ENCODE measurements around the gene MSH4.

MSH4 gene

DNA sequence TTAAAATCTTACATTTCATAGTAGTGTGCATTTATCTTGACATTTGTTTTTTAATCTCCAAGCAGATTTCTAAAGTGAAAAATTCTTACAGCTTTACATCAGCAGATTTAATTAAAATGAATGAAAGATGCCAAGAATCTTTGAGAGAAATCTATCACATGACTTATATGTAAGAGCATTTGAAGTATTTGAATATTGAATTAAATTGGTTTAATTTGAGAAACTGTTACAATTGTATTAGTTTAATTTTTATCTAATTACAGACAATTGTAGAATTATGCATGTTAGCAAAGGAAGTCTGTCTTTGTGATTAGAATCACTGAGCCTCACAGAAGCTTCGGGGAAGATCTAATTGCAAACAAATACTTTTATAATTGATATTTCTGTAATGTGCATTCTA, 83.3 kb downstream of the MSH4 start:
- DNase-seq (ENCODE audit: extremely low spot score): no peak
- CTCF ChIA-PET: no interaction called here
- POLR2A ChIA-PET: no interaction called here
- TF ChIP-seq, protein P1, sequence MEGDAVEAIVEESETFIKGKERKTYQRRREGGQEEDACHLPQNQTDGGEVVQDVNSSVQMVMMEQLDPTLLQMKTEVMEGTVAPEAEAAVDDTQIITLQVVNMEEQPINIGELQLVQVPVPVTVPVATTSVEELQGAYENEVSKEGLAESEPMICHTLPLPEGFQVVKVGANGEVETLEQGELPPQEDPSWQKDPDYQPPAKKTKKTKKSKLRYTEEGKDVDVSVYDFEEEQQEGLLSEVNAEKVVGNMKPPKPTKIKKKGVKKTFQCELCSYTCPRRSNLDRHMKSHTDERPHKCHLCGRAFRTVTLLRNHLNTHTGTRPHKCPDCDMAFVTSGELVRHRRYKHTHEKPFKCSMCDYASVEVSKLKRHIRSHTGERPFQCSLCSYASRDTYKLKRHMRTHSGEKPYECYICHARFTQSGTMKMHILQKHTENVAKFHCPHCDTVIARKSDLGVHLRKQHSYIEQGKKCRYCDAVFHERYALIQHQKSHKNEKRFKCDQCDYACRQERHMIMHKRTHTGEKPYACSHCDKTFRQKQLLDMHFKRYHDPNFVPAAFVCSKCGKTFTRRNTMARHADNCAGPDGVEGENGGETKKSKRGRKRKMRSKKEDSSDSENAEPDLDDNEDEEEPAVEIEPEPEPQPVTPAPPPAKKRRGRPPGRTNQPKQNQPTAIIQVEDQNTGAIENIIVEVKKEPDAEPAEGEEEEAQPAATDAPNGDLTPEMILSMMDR (IDR thresholded peaks at IDR 0.05; ENCODE audit: control extremely low read depth, extremely low read depth, low read depth, missing control alignments): no peak

DNA sequence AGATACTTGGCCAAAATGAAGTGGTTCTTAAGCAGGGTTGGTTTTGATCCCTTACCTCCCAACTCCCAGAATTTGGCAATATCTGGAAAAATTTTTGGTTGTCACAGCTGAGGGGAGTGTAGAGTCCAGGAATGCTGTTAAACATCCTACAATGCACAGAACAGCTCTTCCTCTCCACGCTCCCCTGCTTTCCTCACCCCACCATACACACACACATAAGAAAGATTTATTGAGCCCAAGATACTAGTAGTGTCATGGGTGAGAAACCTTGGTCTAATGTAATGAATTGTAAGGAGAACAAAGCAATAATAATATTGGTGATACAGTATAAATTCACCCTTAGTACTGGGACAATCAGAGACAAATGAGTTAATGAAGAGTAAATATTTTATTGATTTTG, 87.8 kb downstream of the MSH4 start:
- DNase-seq (ENCODE audit: extremely low spot score): no peak
- CTCF ChIA-PET: interaction anchor here (1.9 kb wide), 1 partner anchor 24 kb away, joined by 4 read pairs; no protein-coding TSS in a partner anchor

DNA sequence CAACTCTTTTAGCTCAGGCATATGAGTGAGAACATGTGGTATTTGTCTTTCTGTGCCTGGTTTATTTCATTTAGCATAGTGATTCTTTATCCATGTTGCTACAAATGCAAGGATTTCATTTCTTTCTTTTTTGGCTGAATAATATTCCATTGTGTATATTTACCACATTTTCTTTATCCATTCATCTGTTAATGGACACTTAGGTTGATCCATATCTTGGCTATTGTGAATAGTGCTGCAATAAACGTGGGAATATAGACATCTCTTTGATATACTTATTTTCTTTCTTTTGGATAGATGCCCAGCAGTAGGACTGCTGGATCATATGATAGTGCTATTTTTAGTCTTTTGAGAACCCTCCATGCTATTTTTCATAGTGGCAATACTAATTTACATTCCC, 104.7 kb downstream of the MSH4 start:
- POLR2A ChIA-PET: no interaction called here
- TF ChIP-seq, protein P1 (IDR thresholded peaks at IDR 0.05; ENCODE audit: control extremely low read depth, extremely low read depth, low read depth, missing control alignments): no peak

More for the DNA sequence above, 87.8 kb downstream of the MSH4 start:
- TF ChIP-seq, protein P1 (IDR thresholded peaks at IDR 0.05; ENCODE audit: control extremely low read depth, extremely low read depth, low read depth, missing control alignments): no peak
- POLR2A ChIA-PET: no interaction called here

DNA sequence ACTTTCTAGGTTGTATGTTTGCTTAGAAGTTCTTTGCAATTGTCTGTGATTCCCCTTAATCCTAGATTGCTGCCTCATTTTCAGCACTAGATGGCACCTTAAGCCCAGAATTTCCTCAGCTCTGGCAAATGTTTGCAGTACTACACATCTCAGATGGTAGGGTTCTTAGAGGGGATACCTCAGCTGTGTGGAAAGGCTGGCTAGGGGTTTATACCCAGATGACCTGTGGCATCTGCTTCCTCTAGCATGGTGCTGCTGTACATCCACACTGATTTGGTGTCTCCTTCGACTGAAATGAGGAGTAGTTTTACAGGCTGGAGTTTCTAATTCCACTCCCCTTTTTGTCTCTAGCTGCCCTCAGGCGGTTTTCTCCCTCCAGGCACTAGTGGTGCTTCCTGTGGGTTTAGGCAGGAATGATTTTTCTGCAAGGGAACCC, 112.1 kb downstream of the MSH4 start:
- CTCF ChIA-PET: interaction anchor here (0.8 to 1.4 kb wide), 11 partner anchors 10 to 349 kb away, joined by 3 to 7 read pairs (median 3); no protein-coding TSS in a partner anchor
- POLR2A ChIA-PET: no interaction called here
- TF ChIP-seq, protein P1 (IDR thresholded peaks at IDR 0.05; ENCODE audit: control extremely low read depth, extremely low read depth, low read depth, missing control alignments): peak; percentile 55
- DNase-seq (ENCODE audit: extremely low spot score): peak; percentile 18

More for the DNA sequence above, 104.7 kb downstream of the MSH4 start:
- DNase-seq (ENCODE audit: extremely low spot score): no peak
- CTCF ChIA-PET: interaction anchor here (1.1 to 1.7 kb wide), 2 partner anchors 10 to 14 kb away, joined by 3 to 5 read pairs; no protein-coding TSS in a partner anchor

DNA sequence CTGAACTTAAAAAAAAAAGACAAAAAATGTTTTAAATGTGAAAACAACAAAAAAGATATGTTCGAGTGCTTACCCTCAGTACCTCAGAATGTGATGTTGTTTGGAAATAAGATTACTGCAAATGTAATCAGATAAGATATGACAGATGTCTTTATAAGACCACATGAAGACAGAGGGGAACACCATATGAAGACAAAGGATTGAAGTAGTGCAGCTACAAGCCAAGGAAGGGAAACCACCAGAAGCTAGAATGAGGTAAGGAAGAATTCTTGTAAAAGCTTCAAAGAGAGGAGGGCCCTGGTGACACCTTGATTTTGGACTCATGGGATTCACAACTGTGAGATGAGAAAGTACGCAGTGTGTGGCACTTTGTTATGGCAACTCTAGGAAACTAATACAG, 120.2 kb downstream of the MSH4 start:
- CTCF ChIA-PET: interaction anchor here (1.1 to 1.7 kb wide), 3 partner anchors 12 to 42 kb away, joined by 3 to 5 read pairs (median 4); no protein-coding TSS in a partner anchor
- POLR2A ChIA-PET: no interaction called here
- DNase-seq (ENCODE audit: extremely low spot score): no peak
- TF ChIP-seq, protein P1 (IDR thresholded peaks at IDR 0.05; ENCODE audit: control extremely low read depth, extremely low read depth, low read depth, missing control alignments): no peak

DNA sequence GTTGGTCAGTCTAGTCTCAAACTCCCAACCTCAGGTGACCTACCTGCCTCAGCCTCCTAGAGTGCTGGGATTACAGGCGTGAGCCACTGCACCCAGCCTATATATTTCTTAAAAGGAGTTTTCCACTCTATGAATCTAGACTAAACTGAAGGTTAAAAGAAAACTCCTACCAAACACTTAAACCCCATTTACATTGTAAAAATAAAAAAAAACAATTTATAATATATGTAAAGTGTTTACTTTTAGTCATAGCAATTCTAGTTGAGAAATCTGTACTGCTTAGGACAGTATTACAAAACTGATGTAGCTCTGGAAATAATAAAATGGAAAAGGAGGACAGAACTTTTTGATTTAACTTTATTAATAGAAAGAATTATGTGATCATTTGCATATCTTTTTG, 126.0 kb downstream of the MSH4 start:
- ChIA-PET CTCF (no interaction called here), POLR2A (no interaction called here)
- TF ChIP-seq, protein P1 (IDR thresholded peaks at IDR 0.05; ENCODE audit: control extremely low read depth, extremely low read depth, low read depth, missing control alignments): no peak
- DNase-seq (ENCODE audit: extremely low spot score): no peak
